GM23338 (cell line): ENCODE data around the gene EML1.
"Not testable (repeated sequence)": the region's sequence is repeated elsewhere in the genome, so short reads cannot be mapped to it uniquely, and the experiment has no call there.

Source experiments
- EZH2 ChIP-seq: fragments of 200-600 bp; sonication (generic); IDR thresholded peaks from one replicate; pipeline ENCODE4 v1.8.0; 2017; ENCODE audit warnings: antibody characterized with exemption, mild to moderate bottlenecking, low read depth; ENCODE audit not compliant: unreplicated experiment
- POLR2AphosphoS5 ChIP-seq: IDR thresholded peaks from 2 replicates; pipeline ENCODE4 v1.6.1; 2016; ENCODE audit warnings: antibody characterized with exemption, low read depth
- TF ChIP-seq, protein P1 (sequence below), 2 experiments: fragments of 200-600 bp in 1 of 2; sonication (generic) in 1 of 2; conservative IDR thresholded peaks; 2 replicates each; pipeline versions ENCODE4 v1.5.1 to v1.6.1; 2016 to 2017; ENCODE audit warnings: antibody characterized with exemption in 2 of 2, low read depth in 2 of 2, mild to moderate bottlenecking in 2 of 2, moderate library complexity in 1 of 2
- TF ChIP-seq, protein P2 (sequence below): IDR thresholded peaks from one replicate; pipeline ENCODE4 v1.6.1; 2018; ENCODE audit warnings: antibody characterized with exemption; ENCODE audit not compliant: unreplicated experiment

DNA sequence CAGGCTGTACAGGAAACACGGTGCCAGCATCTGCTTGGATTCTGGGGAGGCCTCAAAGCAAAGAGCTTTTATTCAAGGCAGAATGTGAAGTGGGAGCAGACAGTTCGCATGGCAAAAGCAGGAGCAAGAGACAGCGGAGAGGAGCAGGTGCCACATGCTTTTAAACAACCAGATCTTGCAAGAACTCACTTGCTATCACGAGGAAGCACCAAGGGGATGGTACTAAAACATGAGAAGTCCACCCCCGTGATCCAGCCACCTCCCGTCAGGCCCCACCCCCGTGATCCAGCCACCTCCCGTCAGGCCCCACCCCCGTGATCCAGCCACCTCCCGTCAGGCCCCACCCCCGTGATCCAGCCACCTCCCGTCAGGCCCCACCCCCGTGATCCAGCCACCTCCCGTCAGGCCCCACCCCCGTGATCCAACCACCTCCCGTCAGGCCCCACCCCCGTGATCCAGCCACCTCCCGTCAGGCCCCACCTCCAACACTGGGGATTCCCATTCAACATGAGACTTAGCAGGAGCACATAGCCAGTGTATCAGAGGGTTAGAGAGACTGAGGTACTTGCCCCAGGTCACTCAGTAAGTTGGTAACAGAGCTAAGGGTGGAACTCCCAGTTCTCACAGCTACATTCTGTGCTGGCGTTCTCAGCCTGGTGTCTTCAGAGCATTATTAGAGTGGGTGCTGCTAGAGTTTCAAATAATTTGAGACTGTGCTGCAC lies 156.0 kb downstream of the EML1 start:
- TF ChIP-seq, protein P1, sequence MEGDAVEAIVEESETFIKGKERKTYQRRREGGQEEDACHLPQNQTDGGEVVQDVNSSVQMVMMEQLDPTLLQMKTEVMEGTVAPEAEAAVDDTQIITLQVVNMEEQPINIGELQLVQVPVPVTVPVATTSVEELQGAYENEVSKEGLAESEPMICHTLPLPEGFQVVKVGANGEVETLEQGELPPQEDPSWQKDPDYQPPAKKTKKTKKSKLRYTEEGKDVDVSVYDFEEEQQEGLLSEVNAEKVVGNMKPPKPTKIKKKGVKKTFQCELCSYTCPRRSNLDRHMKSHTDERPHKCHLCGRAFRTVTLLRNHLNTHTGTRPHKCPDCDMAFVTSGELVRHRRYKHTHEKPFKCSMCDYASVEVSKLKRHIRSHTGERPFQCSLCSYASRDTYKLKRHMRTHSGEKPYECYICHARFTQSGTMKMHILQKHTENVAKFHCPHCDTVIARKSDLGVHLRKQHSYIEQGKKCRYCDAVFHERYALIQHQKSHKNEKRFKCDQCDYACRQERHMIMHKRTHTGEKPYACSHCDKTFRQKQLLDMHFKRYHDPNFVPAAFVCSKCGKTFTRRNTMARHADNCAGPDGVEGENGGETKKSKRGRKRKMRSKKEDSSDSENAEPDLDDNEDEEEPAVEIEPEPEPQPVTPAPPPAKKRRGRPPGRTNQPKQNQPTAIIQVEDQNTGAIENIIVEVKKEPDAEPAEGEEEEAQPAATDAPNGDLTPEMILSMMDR (conservative IDR thresholded peaks at IDR 0.05; ENCODE audit: low read depth in 2 of 2) = not testable (repeated sequence)
- TF ChIP-seq POLR2AphosphoS5, EZH2: not testable (repeated sequence)
- TF ChIP-seq, protein P2, sequence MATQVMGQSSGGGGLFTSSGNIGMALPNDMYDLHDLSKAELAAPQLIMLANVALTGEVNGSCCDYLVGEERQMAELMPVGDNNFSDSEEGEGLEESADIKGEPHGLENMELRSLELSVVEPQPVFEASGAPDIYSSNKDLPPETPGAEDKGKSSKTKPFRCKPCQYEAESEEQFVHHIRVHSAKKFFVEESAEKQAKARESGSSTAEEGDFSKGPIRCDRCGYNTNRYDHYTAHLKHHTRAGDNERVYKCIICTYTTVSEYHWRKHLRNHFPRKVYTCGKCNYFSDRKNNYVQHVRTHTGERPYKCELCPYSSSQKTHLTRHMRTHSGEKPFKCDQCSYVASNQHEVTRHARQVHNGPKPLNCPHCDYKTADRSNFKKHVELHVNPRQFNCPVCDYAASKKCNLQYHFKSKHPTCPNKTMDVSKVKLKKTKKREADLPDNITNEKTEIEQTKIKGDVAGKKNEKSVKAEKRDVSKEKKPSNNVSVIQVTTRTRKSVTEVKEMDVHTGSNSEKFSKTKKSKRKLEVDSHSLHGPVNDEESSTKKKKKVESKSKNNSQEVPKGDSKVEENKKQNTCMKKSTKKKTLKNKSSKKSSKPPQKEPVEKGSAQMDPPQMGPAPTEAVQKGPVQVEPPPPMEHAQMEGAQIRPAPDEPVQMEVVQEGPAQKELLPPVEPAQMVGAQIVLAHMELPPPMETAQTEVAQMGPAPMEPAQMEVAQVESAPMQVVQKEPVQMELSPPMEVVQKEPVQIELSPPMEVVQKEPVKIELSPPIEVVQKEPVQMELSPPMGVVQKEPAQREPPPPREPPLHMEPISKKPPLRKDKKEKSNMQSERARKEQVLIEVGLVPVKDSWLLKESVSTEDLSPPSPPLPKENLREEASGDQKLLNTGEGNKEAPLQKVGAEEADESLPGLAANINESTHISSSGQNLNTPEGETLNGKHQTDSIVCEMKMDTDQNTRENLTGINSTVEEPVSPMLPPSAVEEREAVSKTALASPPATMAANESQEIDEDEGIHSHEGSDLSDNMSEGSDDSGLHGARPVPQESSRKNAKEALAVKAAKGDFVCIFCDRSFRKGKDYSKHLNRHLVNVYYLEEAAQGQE = not testable (repeated sequence)
